ENCODE measurements around the gene GSS.
"Not testable (repeated sequence)": the region's sequence is repeated elsewhere in the genome, so short reads cannot be mapped to it uniquely, and the experiment has no call there.

The GSS gene

DNA sequence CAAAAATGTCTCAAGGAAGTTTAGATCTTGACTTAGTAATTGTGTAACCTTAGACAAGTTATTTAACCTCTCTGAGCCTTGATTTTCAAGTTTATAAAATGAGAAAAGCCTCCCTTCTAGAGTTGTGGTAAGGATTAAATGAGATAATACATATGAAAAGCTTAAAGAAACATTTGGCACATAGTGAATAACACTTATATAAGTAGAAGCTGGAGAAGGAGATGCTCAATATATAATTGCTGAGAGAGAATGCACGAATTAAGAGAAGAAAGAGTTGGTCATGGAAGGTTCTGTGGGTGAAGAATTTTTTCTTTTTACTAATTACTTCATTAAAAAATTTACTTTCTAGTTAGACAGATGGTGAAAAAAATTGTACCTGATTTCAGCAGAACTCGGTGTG lies 73.9 kb downstream of the GSS start:
- no peak overlapping the region for H3K4me3 ChIP-seq (ENCODE audit: extremely low read depth, insufficient read depth, low read length, poor library complexity, severe bottlenecking)
- H3K36me3 ChIP-seq (ENCODE audit: control insufficient read depth, insufficient read depth, low read length): peaks cover 51% of the 10 kb centered on the region
- no peaks in the 10 kb centered on the region for H3K9me3 ChIP-seq (ENCODE audit: control insufficient read depth, low read length)
- WGBS, 2 experiments (ENCODE audit: insufficient coverage in 2 of 2): 88 to 100% methylated on average over 1 of the region's 2 CpGs
- H3K27ac ChIP-seq (ENCODE audit: low read depth, low read length, severe bottlenecking): no peak overlapping the region
- no peaks in the 10 kb centered on the region for H3K4me1 ChIP-seq (ENCODE audit: control insufficient read depth, insufficient read depth, low read length, poor library complexity, severe bottlenecking)

DNA sequence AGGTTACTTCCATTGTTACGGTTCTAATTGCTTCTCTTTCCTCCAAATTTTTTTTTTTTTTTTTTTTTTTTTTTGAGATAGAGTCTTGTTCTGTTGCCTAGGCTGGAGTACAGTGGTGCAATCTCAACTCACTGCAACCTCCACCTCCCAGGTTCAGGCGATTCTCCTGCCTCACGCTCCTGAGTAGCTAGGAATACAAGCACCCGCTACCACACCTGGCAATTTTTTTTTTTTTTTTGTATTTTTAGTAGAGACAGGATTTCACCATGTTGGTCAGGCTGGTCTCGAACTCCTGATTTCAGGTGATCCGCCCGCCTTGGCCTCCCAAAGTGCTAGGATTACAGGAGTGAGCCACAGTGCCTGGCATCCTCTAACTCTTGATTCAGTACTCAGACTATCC lies 74.6 kb downstream of the GSS start:
- H3K4me1 ChIP-seq (ENCODE audit: control insufficient read depth, insufficient read depth, low read length, poor library complexity, severe bottlenecking); H3K9me3 ChIP-seq (ENCODE audit: control insufficient read depth, low read length); H3K4me3 ChIP-seq (ENCODE audit: extremely low read depth, insufficient read depth, low read length, poor library complexity, severe bottlenecking); H3K27ac ChIP-seq (ENCODE audit: low read depth, low read length, severe bottlenecking): not testable (repeated sequence)
- 100% methylated on average over 3 of the region's 7 CpGs; no CpG with 5 or more reads in 1 of the 2 experiments for WGBS, 2 experiments (ENCODE audit: insufficient coverage in 2 of 2)
- peaks cover 44% of the 10 kb centered on the region for H3K36me3 ChIP-seq (ENCODE audit: control insufficient read depth, insufficient read depth, low read length)

DNA sequence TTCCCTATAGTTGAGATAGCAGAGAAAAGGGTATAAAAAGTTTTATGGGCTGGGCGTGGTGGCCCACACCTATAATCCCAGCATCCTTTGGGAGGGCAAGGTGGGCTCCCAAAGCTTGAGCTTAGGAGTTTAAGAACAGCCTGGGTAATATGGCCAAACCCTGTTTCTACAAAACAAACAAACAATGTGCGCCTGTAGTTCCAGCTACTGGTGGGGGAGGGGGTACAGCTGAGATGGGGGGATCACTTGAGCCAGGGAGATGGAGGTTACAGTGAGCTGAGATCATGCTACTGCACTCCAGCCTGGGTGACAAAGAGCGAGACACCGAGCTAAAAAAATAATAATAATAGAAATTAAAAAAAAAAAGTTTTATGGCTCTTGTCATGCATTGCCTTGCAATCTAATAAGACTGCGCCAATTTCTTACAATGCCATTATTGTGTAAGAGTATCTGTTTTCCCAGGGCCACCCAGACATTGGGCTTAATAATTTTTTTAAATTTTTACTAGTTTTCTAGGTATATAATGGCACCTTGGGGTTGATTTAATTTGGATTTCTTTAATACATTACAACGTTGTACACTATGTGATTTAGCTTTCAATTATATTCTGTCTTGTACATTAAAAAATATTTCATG lies 75.3 kb downstream of the GSS start:
- Histone ChIP-seq H3K4me1 (ENCODE audit: control insufficient read depth, insufficient read depth, low read length, poor library complexity, severe bottlenecking) (no peaks in the 10 kb centered on the region), H3K9me3 (ENCODE audit: control insufficient read depth, low read length) (no peaks in the 10 kb centered on the region), H3K36me3 (ENCODE audit: control insufficient read depth, insufficient read depth, low read length) (peaks cover 39% of the 10 kb centered on the region), H3K27ac (ENCODE audit: low read depth, low read length, severe bottlenecking) (no peak overlapping the region), H3K4me3 (ENCODE audit: extremely low read depth, insufficient read depth, low read length, poor library complexity, severe bottlenecking) (no peak overlapping the region)
- 100% methylated on average over 2 of the region's 6 CpGs; no CpG with 5 or more reads in 1 of the 2 experiments for WGBS, 2 experiments (ENCODE audit: insufficient coverage in 2 of 2)
